Left ventricle myocardium inferior (tissue), 1 donor: ENCODE results near the gene TNXB. TPM values are rescaled to one million over a fixed set of nuclear protein-coding genes. Genes with fewer than 3 reads are reported as not detected.
"Not testable (repeated sequence)": the region's sequence is repeated elsewhere in the genome, so short reads cannot be mapped to it uniquely, and the experiment has no call there.

Source experiments
- DNase-seq: peaks from one replicate; pipeline ENCODE4 v3.0.0-alpha.2; 2020
- H3K27ac ChIP-seq: fragments of 200-600 bp; replicated peaks from 2 replicates; pipeline ENCODE4 v1.8.0; 2021
- H3K27me3 ChIP-seq: fragments of 200-600 bp; 2 replicates; pipeline ENCODE4 v1.8.0; 2021; ENCODE audit warnings: low read depth
- H3K36me3 ChIP-seq: fragments of 200-600 bp; 2 replicates; pipeline ENCODE4 v1.8.0; 2021
- H3K4me1 ChIP-seq: fragments of 200-600 bp; 2 replicates; pipeline ENCODE4 v1.8.0; 2021
- H3K4me3 ChIP-seq: fragments of 200-600 bp; 2 replicates; pipeline ENCODE4 v1.8.0; 2021; ENCODE audit warnings: mild to moderate bottlenecking, moderate library complexity
- H3K9me3 ChIP-seq: fragments of 200-600 bp; replicated peaks from 2 replicates; pipeline ENCODE4 v1.8.0; 2021
- CTCF ChIP-seq: fragments of 200-600 bp; IDR thresholded peaks from 2 replicates; pipeline ENCODE4 v1.8.0; 2021; ENCODE audit warnings: antibody characterized with exemption, mild to moderate bottlenecking, borderline replicate concordance
- intact Hi-C: fragments of 100-400 bp; cut with micrococcal nuclease; formaldehyde crosslinking; loops from one replicate; pipeline ENCODE4 v1.11.0; 2022
- total RNA-seq: library from RNA; stranded (reverse); fragmentation: NEBNext Ultra II Directional; extraction: Animal tissue kit (Norgen Biotek cat#: 25700); gene quantifications from one replicate; pipeline ENCODE4 v1.2.1, GENCODE V29; 2021
- donor health status: DM: no; HTN: yes; CAD: no; lungs with severe emphysema.

TNXB gene
- total RNA-seq, 1 donor from 2014 or later = 73.0 TPM

DNA sequence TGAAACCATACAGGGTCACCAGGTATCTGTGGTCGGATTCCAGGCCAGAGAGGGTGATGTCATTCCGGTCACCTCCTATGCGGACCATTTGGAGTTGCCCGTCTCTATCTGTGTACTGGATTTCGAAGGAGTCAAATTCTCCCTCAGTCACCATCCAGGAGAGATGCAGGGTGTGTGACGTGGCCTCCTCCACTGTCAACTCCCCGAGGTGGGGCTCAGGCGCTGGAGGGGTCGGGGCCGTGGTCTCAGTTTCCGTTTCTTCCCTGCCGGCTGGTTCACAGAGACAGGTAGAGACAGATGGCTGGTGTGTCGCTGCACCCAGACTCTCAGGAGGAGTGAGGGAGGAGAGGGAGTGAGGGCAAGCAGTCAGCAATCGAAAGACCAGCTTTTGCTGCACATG is 40.3 kb downstream of the TNXB start:
- Histone ChIP-seq H3K36me3 (peaks cover 92% of the 10 kb centered on the region), H3K27ac (peak overlapping the region; percentile 6), H3K27me3 (no peaks in the 10 kb centered on the region), H3K9me3 (no peaks in the 10 kb centered on the region), H3K4me3 (no peak overlapping the region), H3K4me1 (peaks cover 7% of the 10 kb centered on the region)
- intact Hi-C loops = no loop called here
- no peak for TF ChIP-seq CTCF
- DNase-seq = no peak

GRCh38 chr6:32068315-32068714 is 40.8 kb downstream of the TNXB start:
- H3K27ac ChIP-seq = peak overlapping the region; percentile 6
- H3K4me3 ChIP-seq, H3K9me3 ChIP-seq, intact Hi-C loops, H3K4me1 ChIP-seq, DNase-seq, H3K27me3 ChIP-seq: not testable (repeated sequence)
- H3K36me3 ChIP-seq = peaks cover 92% of the 10 kb centered on the region

- H3K9me3 ChIP-seq, H3K27me3 ChIP-seq, H3K4me1 ChIP-seq, intact Hi-C loops, H3K27ac ChIP-seq, H3K4me3 ChIP-seq, DNase-seq: not testable (repeated sequence)
- peaks cover 91% of the 10 kb centered on the region for H3K36me3 ChIP-seq
These were observed 41.6 kb downstream of the TNXB start for GRCh38 chr6:32067521-32067920.

- no peaks in the 10 kb centered on the region for H3K9me3 ChIP-seq
- TF ChIP-seq CTCF = no peak
- H3K4me1 ChIP-seq = no peaks in the 10 kb centered on the region
- H3K36me3 ChIP-seq = peaks cover 90% of the 10 kb centered on the region
- no peak for DNase-seq
- H3K27ac ChIP-seq = no peak overlapping the region
- intact Hi-C loops = no loop called here
- H3K27me3 ChIP-seq = no peaks in the 10 kb centered on the region
- H3K4me3 ChIP-seq = no peak overlapping the region
These were observed 44.4 kb downstream of the TNXB start for GRCh38 chr6:32064706-32065105.

DNA sequence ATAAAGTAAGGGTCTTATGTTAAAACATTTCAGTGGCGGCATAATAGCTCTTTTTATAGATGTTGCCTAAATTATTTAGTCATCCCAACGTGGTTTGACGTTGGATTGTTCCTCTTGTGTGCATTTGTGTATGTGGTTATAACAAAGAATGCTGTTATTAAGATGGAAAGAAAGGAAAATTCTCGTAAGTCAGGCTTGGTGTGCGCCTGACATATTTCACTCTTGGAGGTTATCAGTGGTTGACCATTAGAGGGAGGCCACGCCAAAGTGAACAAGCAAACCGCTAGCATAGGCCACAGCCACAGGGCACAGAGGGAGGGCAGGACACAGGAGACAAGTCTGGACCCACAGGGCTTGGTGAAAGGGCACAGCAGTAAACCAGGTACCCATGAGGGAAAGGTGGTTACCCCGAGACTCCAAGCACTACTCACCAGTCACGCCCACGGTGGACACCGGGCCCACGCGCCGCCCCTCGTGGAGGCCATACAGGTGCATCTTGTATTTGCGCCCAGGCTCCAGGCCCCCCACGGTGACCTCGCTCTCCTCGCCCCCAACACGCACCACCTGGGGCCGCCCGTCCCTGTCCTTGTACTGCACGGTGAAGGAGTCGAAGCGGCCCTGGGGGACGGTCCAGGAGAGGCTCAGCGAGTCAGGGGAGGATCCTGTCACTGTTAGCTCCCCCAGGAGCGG is 48.0 kb downstream of the TNXB start:
- TF ChIP-seq CTCF = no peak
- Histone ChIP-seq H3K27me3 (no peaks in the 10 kb centered on the region), H3K36me3 (peaks cover 86% of the 10 kb centered on the region), H3K27ac (no peak overlapping the region), H3K4me3 (no peak overlapping the region), H3K4me1 (no peaks in the 10 kb centered on the region), H3K9me3 (no peaks in the 10 kb centered on the region)
- intact Hi-C loops = no loop called here
- no peak for DNase-seq

GRCh38 chr6:32058511-32058963 is 50.6 kb downstream of the TNXB start:
- H3K27ac ChIP-seq = peak overlapping the region; percentile 23

More at GRCh38 chr6:32058511-32058963, 50.6 kb downstream of the TNXB start:
- no peak overlapping the region for H3K4me3 ChIP-seq
- intact Hi-C loops = no loop called here
- H3K36me3 ChIP-seq = peaks cover 84% of the 10 kb centered on the region
- H3K9me3 ChIP-seq = no peaks in the 10 kb centered on the region
- no peaks in the 10 kb centered on the region for H3K4me1 ChIP-seq
- DNase-seq = no peak
- no peak for TF ChIP-seq CTCF
- H3K27me3 ChIP-seq = no peaks in the 10 kb centered on the region
